GM19025 (cell line): Measurements from ENCODE around the gene VTCN1.
"Not testable (repeated sequence)": the region's sequence is repeated elsewhere in the genome, so short reads cannot be mapped to it uniquely, and the experiment has no call there.

Source experiments
- ATAC-seq: cut with Tn5 transposase; IDR thresholded peaks from one replicate; pipeline ENCODE4 v1.9.1; 2021; ENCODE audit warnings: mild to moderate bottlenecking, low read depth, moderate library complexity; ENCODE audit not compliant: unreplicated experiment

The VTCN1 gene

GRCh38 chr1:117104986-117105385 is 105.7 kb downstream of the VTCN1 start:
- ATAC-seq: no peak

- ATAC-seq: not testable (repeated sequence)
Observed at GRCh38 chr1:117101858-117102257, 108.9 kb downstream of the VTCN1 start.

GRCh38 chr1:117101334-117101733 is 109.4 kb downstream of the VTCN1 start:
- ATAC-seq: no peak

GRCh38 chr1:117098287-117098890 is 112.3 kb downstream of the VTCN1 start:
- ATAC-seq: no peak

- no peak for ATAC-seq
Observed at GRCh38 chr1:117097443-117097842, 113.3 kb downstream of the VTCN1 start.

DNA sequence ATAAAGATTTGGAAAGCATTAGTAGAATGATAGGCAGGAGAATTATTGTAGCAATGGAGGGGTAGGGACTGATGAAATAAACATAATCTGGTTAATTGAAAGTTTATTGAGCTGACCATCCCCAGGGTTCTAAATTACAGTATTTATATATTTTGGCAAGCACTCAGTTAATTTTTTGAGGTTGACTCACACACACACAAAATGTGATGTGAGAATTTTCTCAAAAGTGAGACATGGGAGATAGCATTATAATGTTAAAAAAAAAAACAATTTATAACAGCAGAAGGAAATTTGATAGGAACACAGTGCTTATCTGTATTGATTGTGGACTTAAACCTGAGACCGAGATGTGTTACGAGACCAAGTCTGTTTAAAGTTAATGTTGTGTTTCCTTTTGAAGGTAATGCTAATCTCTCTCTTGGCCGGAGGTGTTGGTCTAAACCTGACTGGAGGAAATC is 113.7 kb downstream of the VTCN1 start:
- no peak for ATAC-seq

DNA sequence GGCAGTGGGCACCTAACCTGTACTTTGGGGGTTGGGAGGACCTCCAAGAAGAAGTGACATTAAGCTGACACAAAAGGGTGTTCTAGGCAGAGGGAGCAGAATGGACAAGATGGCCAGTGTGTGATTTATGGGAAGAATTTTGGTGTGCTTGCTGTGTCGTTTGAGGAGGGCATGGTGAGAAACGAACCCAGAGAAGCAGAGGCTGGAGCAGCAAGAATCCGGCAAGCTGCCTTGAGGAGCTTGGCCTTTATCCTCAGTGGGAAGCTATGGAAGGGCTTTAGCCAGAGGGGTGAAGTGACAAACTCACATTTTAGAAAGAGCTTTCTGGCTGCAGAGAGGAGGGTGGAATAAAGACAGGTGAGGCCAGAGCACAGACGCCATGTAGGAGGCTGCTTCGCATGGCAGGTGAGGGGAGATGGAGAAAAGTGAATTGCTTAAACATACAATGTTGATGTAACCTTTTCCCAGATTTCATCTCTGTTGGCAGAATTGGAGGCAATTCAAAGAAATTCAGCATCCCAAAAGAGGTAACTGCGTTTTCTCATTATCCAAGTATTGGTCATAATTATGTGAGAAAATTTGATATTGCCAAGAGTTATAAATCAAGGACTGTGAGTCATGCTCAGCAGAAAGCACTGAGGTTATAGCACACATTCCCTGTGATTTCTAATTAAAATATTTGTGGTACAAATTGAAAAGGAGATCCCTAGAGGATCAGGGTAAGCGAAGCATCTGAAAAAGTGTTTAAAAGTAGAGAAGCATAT is 115.7 kb downstream of the VTCN1 start:
- no peak for ATAC-seq

- no peak for ATAC-seq
Observed at GRCh38 chr1:117093870-117094621, 116.7 kb downstream of the VTCN1 start.
